Stimulated activated CD4-positive, alpha-beta T cell treated with anti-CD3 and anti-CD28 coated beads, Interleukin-2, amount 100 ng/mL, for 24 hours (primary cell): ENCODE data around the gene PLSCR1.
"Not testable (repeated sequence)": the region's sequence is repeated elsewhere in the genome, so short reads cannot be mapped to it uniquely, and the experiment has no call there.

Experiments used
- DNase-seq, 2 donors: peaks; one replicate each; pipeline ENCODE4 v3.0.0-alpha.2; 2020

Gene PLSCR1

DNA sequence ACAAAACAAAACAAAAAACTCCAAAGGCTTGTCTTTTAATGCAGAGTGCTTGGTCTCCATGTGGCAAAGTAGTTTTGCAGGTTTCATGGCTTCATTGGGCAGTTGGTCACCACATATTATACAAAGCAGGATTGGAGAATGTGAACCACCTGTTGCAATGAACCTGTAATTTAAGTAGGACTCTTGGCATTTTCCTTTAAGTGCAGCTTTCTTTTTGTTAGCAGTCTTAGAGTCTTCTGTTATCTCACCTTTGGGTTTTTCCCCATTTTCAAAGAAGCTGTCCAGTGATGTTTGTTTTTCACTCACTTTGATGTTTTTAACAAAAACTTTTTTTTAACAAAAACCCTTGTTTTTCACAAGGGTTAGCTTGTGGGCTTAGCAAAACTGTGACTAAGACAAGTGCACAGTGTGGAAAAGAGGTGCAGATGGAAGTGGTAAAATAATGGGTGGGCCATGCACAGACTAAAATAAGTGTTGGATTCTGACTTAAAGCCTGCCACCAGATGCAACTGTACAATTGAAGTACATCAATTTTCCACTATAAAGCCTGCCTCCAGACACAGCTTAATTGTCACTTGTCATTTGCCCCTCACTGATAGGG is 2.9 kb upstream of the PLSCR1 start:
- DNase-seq, result no peak

- DNase-seq, result no peak
Measured at GRCh38 chr3:146546366-146546965, 2.1 kb upstream of the PLSCR1 start.

- no peak for DNase-seq
Measured at GRCh38 chr3:146544929-146545528, 622 bp upstream of the PLSCR1 start.

GRCh38 chr3:146543461-146544001 is 876 bp downstream of the PLSCR1 start:
- no peak for DNase-seq

DNA sequence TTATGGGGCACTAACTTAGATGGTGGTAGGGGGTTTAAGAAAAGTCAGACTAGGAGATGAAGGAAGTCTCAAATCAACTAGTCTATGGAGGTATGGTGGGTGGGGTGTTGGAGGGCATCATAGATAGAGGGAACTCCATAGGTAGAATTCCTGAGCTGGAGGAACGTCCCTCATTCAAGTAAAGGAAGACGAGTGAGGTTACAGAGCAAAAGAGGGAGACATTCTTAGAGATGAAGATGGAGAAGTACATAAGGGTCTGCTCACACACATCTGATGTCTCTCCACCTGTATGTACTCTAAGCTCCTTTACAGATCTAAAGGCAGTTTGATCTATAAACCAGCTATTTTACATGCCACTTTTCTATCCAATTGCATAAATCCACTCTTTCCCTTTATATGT is 1.4 kb downstream of the PLSCR1 start:
- DNase-seq, result no peak

DNA sequence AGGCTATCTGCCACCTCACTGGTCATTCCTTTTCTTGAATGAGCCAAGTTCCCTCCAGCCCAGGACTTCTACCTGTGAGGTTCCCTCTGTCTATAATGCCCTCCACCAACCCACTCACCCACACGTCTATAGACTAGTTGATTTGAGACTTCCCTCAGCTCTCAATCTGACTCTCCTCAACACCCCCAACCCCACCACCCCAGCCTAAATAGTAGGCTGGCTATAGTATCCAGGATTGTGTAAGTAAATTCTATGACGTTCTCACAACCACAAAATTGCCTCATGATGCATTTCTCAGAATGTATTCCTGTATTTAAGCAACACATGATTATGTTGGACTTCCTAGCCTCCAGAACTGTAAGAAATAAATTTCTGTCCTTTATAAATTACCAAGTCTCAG is 2.2 kb downstream of the PLSCR1 start:
- DNase-seq, result no peak

DNA sequence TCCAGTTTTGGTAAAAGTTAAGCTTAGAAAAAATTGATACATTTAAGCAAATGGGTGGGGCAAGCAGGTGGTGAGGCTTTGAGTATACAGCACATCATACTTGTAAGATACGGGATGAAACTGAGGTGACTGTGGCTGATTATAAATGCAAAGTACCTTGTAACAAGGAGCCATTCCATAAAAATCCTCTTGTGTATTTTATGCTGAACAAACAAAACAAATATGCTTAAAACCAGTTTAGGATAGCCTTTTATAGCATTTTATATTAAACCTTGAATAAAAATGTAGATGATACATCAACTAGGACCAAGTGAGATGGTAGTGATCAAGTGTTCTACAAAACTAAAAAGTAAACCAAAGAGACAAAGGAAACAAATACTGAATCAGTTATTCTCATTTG is 3.4 kb downstream of the PLSCR1 start:
- no peak for DNase-seq

DNA sequence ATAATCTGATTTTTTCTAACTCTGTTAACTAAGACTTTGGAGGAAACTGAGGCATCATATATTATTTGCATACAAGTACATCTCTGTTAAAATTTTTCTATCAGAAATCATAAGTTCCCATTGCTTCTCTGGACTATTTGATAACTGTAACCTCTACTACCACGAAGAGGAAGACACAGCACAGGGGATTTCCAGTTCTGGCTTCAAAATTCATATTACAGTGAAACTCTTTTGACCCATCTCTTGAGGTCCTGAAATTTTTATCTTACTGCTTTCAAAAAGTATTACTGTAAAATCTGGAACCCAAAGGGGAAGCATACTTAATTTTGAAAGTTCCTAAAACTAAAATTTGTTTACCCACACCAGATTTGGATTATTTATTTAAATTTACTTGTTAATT is 4.2 kb downstream of the PLSCR1 start:
- no peak for DNase-seq

- no peak for DNase-seq
Measured at GRCh38 chr3:146539315-146539714, 5.1 kb downstream of the PLSCR1 start.

DNA sequence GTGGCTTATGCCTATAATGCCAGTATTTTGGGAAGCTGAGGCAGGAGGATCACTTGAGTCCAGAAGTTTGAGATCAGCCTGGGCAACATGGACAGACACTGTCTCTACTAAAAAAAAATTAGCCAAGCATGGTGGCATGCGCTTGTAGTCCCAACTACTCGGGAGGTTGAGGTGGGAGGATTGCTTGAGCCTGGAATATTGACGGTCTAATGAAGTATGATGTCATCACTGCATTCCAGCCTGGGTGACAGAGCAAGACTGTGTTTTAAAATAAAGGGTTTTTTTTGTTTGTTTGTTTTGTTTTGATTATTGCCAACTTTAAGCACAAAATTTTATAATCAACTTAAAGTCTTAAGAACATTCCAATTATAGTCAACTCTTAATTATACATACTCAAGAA is 6.8 kb downstream of the PLSCR1 start:
- DNase-seq, result no peak

- no peak for DNase-seq
Measured at GRCh38 chr3:146536681-146537080, 7.7 kb downstream of the PLSCR1 start.

DNA sequence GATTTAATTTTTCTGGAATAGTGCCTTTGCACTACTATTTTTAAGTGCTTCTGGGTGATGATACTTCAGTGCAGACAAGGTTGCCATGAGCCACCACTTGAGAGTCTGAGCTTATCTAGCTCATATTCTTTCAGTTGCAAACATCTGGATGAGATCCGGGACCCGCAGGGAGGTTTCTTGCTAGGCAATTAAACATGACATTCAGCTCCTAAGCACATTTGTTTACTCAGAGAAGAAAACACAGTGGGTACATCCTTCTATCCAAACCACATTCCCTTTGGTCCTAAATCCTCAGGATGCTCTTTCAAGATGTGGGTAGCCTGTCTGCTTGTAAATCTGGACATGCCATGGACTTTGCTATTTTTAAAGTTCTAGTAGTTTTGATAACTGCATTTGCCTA is 12.0 kb downstream of the PLSCR1 start:
- DNase-seq, result no peak

GRCh38 chr3:146530609-146531008 is 13.8 kb downstream of the PLSCR1 start:
- no peak for DNase-seq

DNA sequence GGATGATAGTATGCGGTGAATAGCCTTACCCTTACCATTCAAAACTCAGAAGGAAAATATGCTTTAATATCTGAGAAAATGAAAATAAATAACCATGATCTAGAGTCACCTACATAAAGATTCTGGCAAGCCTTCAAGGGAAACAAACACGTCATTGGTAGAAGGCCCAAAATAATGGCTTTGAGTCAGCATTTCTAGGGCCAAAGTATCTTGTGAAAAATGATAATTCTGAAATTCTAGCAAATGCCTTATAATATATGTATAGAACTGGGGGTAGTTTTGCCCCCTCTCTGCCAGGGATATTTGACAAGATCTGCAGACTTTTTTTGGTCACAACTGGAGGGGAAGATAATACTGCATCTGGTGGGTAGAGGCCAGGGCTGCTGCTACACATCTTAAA is 15.4 kb downstream of the PLSCR1 start:
- no peak for DNase-seq

DNA sequence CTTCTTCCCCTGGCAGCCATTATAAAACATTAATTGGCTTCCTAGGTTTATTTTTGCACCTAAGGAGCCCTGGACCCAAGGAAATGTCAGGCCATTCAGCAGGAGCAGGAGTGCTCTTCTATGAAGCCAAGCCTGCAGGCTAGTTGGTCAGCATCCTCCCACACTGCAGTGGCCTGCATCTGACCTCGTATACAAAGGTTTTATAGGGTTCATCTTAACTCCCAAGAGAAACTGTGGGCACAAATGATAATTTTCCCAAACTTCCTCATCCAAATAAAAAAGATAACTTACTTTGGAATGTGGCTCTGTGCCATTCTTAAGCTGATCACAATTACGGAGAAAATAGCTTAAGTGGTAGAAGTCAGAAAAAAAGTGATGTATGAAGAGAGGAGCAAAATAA is 19.4 kb downstream of the PLSCR1 start:
- no peak for DNase-seq

DNA sequence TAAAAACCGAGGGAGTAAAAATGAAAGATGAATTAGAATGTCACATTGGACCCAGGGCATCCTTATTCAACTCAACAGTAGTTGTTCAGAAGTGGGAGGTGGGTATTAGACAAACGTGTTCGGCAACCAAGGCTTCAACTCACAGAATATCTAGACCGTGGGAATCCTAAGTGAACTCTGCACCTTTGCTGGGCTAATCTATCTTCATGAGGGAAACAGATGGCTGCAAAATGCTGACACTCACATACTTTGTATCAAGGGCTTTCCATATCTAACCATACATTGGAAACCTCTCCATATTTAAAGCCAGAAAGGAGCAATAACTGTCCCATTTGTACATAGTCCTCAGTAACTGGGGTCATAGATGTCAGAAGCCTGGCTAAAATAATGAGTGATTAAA is 20.9 kb downstream of the PLSCR1 start:
- DNase-seq, result no peak

DNA sequence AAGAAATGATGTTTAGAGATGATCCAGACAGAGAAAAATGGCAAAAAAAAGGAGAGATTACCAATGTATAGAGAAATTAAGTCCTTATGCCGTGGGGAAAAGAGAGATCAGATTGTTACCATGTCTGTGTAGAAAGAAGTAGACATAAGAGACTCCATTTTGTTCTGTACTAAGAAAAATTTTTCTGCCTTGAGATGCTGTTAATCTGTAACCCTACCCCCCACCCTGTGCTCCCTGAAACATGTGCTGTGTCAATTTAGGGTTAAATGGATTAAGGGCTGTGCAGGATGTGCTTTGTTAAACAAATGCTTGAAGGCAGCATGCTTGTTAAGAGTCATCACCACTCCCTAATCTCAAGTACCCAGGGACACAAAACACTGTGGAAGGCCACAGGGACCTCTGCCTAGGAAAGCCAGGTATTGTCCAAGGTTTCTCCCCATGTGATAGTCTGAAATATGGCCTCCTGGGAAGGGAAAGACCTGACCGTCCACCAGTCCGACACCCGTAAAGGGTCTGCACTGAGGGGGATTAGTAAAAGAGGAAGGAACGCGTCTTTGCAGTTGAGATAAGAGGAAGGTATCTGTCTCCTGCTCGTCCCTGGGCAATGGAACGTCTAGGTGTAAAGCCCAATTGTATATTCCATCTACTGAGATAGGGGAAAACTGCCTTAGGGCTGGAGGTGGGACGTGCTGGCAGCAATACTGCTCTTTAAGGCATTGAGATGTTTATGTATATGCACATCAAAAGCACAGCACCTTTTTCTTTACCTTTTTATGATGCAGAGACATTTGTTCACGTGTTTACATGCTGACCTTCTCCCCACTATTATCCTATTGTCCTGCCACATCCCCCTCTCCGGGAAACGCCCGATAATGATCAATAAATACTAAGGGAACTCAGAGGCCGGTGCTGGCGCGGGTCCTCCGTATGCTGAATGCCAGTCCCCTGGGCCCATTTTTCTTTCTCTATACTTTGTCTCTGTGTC is 21.9 kb downstream of the PLSCR1 start:
- not testable (repeated sequence) for DNase-seq

GRCh38 chr3:146521394-146521793 is 23.0 kb downstream of the PLSCR1 start:
- DNase-seq, result no peak

DNA sequence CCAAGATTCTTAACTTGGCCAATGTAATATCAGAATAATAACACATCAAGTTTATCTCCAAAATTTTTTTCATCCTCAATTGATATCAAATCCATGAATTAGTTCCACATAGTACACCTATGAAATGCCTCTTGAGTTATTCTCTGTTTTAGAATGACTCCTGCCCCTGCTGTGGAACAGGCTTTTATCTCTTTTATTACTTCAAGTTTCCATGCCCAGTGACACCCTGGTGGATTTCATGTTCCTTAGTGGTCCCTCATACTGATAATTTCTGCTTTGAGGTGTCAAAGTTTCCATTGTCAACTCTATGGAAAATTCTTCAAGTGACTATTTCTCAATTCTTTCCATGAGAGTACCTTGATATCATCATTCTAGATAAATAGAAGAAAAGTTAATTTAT is 24.6 kb downstream of the PLSCR1 start:
- DNase-seq, result no peak

GRCh38 chr3:146517684-146518435 is 26.5 kb downstream of the PLSCR1 start:
- DNase-seq, result no peak

DNA sequence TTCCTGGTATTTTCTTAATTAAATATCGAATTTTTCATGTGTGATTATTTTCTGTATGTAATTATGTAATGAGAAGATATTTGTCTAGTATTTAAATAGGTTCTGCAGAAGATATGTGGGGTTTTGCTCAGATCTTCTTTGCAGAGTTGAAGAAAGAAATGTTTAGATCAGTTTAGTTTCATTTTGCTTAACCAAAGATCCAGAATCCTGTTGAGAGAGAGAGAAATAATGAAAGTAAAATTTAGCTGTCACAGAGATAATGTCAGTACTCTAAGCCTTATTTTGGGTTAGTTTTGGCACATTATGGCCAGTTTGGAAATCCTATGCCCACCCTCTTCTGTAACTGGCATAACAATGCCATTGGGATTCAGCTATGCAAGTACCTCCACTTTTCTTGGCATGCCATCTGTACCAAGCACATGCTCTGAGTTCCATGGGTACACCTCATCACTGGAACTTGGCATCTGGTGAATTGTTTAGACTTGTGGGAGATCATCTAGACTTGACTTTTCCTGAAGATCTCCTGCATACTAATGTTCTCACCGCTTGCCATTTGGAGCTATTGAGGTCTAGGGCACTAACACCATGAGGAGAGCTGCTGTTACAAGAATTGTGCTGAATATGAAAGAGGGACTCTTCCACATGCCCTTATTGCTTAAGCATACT is 30.9 kb downstream of the PLSCR1 start:
- DNase-seq, result no peak
